GM18909 (cell line): Measurements from ENCODE around the gene EXD3.
A peak's percentile ranks its signal among the peaks of the same experiment; 100 is the strongest.
"Not testable (repeated sequence)": the region's sequence is repeated elsewhere in the genome, so short reads cannot be mapped to it uniquely, and the experiment has no call there.

Experiments used
- ATAC-seq: cut with Tn5 transposase; IDR thresholded peaks from one replicate; pipeline ENCODE4 v1.9.1; 2021; ENCODE audit warnings: mild to moderate bottlenecking; ENCODE audit not compliant: unreplicated experiment, poor library complexity

EXD3 gene, protein sequence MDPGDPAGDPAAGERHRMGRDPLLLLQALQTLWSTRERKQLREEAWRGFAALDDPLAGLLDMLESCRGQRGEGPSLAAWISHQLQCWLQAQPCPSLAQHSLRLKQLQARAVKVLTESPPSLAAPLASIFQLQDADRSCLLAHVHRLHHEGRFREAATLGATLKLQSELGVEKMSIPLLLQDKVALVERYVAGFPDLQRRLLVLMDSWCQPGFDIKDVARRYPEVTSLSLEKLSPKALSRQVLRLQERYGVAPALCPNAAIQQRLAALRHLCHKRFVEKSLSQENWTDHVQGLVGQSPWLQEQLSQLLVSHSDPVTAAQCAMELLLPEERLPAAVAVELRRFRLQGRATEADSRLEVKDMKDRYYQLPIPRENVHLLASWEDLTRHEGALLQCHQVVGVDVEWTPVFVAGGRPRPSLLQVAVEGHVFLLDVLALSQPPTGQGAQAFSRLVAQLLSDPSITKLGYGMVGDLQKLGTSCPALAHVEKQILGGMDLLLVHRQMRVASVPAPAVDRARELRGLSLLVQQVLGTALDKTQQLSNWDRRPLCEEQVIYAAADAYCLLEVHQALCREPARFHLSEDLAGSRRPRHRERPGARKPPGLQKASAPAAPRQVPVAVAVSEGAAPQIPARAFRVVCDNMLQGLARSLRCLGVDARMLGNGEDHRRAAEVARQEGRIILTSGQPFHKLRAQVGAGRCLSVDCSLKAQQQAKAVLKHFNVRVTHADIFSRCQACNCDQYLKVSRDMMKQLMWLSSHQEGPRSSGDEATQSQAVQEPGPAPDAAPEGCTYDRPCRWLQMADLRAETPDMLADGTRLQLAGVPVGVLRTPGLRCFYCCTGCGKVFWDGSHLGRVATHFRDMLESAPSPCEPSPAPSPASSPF

DNA sequence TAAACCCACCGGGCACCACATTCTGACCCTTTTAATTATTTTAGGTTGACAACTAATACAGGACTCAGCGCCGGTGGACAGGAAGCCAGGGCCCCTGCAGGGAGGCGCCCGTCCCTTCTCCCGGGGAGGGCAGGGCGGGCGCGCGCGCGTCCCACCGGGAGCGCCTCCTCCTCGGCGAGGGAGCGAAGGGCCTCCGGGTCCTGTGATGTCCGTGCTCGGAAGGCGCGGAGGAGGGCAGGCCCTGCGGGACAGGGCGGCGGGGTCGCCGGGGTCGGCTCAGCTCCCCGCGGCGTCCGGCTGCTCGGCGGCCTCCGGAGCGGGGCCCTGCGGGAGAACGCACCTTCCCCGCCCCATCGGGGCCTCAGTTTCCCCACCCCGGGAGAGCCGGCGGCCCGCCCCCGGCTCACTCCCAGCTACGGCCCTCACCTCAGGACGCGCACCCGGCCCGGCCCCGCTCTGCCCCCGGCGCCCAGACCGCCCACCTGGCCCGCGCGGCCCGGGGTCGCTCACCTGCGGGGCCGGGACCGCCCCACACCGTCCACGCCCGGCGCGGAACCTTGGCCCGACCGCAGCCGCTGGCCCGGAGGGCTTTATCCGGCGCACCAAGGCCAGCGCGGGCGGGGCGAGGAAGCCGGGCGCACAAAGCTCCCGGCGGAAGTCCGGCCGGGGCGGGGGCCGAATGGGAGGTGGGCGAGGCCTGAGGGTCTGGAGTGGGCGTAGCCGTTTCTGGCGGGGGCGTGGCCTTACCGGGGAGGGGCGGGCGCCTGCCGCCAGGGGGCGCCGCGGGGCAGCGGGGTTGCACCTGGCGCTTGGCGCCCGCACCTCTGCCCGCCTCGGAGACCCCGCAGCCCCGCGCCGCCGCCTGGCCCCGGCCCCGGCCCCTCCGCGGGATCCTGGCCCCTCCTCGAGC, at the start of gene EXD3, which contains the start of gene NOXA1:
Gene EXD3, minus strand, starts transcription at position 559 of the 910 bp plus-strand sequence. CDS start 27,805 bp downstream, outside the sequence.
Gene NOXA1, plus strand, starts transcription at position 790 of the 910 bp plus-strand sequence. CDS start 137 bp downstream, outside the sequence.
- peak; percentile 87 for ATAC-seq

DNA sequence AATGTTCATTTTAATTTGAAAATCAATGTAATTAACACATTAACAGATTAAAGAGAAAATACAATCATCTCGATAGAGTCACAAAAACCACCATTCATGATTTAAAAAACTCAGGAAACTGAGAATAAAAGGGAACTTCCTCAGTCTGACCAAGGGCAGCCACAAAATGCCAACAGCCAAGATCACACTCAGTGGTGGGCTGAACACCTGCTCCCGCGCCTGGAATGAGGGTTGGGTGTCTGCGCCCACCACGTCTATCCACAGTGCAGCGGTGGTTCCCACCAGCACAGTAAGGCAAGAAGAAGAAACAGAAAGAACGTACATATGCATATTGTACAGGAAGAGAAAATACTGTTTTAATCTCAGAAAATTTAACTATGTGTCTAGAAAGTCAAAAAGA, 47.8 kb upstream of the EXD3 start:
- no peak for ATAC-seq

DNA sequence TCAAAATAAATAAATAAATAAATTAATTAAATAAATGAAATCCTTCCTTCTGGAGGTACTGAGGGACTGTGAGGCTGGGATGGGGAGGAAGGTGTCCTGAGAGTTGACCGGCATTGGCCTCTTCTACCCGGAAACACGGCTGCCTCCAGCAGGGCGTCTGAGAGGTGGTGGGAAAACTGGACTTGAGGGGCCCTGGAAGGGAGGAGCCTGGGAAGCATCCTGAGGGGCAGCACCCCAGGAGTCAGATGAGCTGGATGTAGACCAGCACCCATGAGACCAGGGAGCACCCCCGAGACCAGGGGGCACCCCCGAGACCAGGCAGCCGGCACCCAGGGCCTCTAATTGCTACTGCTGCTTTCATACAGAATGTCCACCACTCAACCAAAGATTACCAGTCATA, 44.9 kb upstream of the EXD3 start:
- no peak for ATAC-seq

DNA sequence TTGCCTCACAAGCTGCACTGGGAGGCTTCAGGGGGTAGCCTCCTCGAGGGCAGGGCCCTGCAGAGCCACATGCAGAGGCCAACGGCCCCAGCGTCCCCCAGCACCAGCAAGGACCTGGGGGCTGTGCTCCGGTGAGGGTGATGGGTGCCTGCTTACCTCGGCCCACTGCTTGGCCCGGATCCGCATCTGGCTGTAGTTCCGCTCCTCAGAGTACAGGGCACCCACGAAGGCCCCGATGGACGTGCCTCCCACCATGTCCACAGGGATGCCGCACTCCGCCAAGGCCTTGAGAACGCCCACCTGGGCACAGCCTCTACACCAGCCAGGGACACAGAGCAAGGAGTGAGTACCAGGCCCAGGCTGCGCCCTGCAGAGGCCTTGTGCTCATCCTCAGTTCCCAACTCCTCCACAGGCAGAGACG, 44.2 kb upstream of the EXD3 start:
- ATAC-seq = no peak

DNA sequence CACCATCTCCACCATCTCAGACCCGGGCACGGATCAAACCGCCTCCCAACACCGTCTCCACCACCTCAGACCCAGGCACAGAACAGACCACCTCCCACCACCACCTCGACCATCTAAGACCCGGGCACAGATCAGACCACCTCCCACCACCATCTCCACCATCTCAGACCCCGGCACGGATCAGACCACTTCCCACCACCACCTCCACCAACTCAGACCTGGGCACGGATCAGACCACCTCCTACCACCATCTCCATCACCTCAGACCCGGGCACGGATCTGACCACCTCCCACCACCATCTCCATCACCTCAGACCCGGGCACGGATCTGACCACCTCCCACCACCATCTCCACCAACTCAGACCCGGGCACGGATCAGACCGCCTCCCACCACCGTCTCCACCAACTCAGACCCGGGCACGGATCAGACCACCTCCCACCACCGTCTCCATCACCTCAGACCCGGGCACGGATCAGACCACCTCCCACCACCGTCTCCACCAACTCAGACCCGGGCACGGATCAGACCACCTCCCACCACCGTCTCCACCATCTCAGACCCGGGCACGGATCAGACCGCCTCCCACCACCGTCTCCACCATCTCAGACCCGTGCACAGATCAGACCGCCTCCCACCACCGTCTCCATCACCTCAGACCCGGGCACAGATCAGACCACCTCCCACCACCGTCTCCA, 43.6 kb upstream of the EXD3 start:
- ATAC-seq = not testable (repeated sequence)

DNA sequence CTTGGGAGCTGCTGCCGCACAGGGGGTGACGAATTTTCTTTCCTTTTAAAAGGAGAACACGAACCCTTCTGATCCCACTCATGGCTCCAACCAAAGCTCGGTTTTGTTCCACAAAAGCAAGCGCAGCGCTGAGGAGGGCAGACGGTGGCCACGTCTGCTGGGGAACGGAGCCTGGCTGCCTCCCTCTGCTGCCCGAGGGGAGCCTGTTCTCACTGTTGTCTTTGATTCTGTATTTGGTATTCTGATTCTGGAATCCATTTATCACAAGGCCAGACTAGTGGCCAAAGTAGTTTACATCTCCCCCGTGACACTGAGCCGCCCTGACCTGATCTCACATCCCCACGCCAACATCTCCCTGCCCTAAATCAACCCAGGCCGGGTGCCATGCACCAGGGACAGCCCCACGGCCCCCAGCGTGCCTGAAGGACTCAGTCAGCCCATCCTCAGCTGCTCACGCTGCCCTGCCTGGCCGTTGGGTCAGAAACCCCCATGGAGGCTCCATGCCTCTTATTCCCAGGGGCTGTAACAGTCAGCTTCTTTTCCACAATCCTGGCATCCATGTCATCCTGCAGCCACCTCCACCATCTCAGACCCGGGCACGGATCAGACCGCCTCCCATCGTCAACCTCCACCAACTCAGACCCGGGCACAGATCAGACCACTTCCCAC, 42.9 kb upstream of the EXD3 start:
- no peak for ATAC-seq

DNA sequence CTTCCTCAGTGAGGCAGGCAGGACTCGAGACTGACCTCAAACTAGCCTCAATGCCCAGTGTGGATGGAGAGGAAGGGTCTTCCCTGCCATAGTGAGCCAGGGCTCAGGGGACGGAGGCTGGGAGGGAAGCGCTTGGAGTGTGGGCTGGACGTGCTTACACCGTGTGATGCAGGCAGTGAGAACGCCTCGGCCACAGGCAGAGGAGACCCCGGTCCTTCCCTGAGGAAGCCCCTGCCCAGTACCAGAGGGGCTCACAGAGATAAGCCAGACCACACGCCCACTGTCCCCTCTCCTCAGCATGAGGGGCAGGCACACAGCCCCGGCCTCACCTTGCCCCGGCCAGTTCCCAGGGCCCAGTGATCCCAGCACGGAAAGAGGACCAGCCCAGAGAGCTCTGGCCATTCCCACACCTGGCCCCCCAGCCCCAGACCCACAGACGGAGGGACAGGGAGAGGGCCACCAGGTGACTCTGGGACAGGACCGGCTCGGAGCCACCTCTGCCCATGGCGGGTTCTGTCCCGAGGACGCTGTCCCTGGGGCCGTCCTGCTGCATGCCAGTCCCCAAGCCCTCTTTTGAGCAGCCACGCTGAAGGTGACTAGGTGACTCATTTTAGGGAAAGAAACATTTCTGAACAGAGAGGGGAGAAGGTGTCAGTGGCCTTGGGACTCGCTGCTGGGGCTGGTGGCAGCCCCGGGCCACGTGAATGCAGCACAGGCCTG, 42.2 kb upstream of the EXD3 start:
- no peak for ATAC-seq

DNA sequence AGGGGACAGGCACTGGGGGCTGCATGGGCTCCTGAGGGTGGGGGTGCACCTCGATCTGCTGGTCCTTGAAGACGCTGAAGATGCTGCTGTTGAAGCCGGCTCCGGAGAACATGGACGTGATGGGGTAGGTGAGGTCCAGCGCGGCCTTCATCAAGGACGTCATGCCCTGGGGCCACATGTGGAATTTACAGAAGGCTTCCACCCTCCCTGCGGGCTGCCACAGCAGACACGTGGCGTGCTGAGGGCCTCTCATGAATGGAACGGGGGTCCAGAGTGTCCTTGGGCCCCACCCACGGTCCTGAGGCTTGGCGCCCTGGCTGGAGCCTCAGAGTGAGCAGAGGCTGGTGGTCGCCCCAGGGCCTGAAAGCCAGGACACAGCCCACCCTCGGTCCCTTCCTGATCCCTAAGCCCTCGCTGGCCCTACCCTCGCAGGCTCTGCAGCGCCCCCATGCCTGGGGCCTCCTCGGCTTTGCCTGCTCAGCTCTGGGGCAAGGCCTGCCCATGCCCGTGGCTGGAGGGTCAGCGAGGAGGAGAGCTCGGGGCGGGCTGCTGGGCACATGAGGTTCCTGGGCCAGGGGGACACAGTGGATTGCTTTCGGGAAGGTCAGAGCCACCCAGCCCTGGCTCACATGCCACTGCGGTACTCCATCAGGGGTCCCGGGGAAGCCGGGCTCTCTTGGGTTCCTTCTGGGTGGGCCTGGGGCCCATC, 41.5 kb upstream of the EXD3 start:
- ATAC-seq = no peak

DNA sequence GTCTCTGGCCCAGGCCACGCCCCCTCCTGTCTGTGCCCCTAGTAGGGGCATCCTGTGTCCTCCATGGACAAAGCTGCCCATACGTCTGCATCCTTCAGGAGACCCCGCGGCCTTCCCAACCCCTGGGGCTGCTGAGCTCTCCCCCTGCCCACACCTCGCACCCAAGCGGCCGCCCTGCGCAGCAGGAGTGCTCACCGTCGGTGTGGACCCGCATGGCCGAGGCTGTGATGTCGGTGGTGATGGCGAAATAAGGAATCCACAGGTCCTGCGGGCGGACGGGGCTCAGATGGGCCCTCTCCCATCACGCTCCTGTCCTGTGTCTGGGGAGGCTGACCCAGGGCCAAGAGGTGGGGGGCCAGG, 40.9 kb upstream of the EXD3 start:
- no peak for ATAC-seq

DNA sequence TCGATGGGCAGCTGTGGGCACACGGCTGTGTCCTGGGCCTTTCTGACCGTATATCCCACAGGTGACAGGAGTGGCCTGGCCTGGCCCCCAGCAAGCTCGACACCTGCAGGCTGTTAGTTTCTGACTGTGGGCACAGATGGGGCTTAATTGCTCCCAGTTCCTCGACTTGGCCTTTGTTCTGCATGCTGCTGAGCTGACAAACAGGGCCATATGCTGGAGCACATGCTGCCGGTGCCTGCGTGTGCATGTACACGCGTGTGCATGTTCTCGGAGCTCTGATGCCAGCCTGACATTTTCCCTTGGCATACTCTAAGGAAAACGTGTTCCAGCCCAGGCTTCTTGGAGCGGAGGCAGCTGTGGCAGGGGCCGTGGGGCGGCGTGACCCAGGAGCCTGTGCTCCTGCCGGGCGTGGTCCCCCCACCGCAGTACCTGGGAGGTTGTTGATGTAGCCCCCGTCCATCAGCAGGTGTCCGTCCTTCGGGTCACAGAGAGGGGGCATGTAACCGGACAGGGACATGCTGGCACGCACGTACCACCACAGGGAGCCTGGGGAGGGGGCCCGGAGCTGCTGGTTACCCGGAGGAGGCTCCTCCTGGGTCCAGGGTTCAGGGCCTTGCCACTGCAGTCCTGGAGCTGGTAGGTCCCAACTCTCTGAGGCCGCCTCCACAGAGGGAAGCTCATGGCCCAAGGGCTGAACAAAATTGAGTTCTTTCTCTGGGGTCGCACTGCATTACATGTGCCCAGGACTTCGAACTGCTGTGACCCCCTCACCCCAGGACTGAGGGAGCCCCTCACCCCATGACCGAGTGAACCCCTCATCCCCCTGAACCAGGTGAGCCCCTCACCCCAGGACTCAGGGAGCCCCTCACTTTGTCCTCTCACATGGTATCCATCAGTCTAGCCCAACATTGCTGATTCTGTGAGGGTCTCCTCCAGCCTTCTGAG, 40.3 kb upstream of the EXD3 start:
- ATAC-seq = no peak

DNA sequence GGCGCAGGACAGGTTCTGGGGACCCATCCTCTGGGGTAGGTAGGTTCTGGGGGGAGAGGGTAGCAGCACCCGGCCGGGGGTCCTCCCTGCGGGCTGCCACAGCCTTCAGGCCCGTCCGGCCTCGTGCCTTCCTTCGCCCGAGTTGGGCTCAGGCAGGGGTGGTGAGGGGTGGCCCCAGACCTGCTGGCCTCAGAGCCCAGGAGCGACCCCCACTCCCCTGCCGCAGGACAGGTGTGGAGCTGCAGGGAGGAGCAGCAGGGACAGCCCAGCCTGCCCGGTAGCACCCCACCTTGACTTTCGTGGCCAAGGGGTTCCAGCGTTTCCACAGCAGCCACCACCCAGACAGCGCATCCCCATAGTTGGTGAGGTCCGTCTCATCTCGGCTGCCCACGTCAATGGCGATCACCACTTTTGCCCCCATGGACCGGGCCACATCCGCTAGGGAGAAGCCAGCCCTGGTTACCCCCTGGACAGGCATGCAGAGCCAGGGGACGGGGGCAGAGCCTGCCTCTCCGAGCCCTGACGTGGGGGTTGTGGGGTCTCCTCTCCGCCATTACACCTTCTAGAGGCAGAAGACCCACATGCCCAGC, 39.5 kb upstream of the EXD3 start:
- ATAC-seq = no peak

DNA sequence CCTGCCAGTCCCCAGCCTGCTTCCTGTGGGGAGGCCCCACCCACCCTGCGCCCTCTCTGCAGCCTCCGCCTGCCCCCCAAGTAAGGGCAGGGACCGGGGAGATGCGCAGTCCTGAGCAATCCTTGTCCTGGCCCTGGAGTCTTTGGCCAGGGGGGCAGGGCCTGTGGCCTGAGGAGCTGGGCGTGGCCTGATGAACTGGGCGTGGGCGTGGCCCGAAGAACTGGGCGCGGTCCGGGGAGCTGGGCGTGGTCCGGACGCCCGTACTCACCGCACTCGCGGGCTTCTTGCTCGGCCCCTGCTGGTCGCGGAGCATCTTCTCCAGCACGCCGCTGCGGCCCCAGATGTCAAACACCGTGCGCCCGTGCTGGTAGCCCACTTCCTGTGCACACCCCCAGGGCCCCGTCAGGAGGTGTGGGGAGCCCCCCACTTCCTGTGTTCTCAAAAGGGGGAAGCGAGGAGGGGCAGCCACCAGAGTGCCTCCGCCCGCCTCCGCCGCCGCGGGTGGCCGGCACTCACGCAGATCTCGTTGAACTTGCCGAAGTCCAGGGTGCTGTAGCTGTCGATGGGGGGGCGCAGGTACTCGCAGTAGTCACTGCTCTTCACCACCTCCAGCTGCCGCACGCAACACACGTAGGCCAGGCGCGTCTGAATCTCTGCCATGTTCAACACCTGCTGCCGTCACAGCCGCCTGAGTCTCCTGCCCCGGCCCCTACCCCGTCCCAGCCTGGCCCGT, 38.9 kb upstream of the EXD3 start:
- peak; percentile 42 for ATAC-seq

DNA sequence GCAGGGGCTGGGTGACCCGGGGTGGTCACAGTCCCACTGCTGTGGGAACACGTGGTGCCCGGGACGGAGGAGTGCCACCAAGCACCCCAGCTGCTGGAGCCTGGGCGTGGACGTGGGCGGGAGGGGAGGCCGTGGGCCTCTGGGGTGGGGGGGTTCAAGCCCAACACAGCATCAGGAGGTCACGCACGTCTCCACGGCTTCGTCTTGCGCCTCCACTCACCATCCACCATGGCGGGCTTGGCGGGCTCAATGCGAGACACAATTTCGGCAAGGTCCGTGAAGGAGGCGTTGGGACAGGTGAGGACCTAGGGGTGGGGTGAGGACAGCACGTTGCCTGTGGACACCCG, 38.3 kb upstream of the EXD3 start:
- ATAC-seq = no peak

DNA sequence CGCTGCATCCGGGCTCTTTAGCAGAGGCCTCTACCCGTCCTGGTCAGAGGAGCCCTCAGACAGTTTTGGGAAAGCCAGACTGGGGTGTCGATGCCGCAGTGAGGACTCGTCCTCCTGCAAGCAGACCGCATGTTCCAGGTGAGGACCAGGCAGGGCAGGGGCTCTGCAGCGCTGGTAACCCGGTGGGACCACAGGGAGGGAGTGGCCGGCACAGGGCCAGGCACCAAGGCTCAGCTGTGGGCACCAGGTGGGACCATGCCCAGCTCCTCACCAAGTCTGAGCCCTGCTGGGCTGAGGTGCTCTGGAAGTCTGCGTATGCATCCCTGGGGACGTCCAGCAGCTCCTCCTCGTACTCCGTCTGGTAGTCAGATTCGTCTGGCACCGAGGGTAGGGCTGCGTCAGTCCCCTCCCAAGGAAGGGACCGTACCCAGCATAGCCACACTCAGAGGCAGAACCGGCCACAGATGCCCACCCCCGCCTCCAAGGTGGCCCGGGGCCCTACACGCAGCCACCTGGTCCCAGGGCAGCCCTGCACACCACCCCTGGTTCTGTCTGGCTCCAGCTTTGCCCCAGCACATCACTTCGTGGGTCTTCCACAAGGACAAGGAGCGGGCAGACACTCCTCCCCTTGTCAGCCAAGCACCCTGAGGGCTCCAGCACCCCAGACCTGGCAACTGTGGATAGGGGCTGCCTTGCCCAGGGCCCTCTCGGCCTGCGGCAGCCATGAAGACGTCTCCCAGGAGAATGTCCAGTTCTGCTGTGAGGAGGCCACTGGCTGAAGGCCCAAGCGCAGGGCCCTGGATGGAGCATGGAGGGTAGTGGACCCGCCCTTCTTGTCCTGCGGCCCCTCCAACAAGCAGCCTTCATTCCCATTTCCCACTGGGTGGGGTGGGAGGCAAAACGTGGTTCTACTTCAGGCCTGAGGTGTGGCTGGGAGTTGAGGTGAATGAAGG, 37.7 kb upstream of the EXD3 start:
- ATAC-seq = no peak
